Right atrium auricular region (tissue), 2 donors: ENCODE results near the gene NBAS. TPM values are rescaled to one million over a fixed set of nuclear protein-coding genes. Genes with fewer than 3 reads are reported as not detected.

Experiments used
- DNase-seq: peaks from one replicate; pipeline ENCODE4 v3.0.0-alpha.2; 2019; ENCODE audit warnings: low spot score
- H3K27ac ChIP-seq, 2 donors: fragments of 200-600 bp; sonication (generic); 1 replicate in 1 of 2; 2 replicates in 1 of 2; pipeline ENCODE4 v1.5.1; 2016 to 2019
- H3K27me3 ChIP-seq, 2 donors: fragments of 200-600 bp; sonication (generic); one replicate each; pipeline versions ENCODE4 v1.5.1 to v1.6.0; 2017 to 2019
- H3K36me3 ChIP-seq: fragments of 200-600 bp; sonication (generic); one replicate; pipeline ENCODE4 v1.5.1; 2016
- H3K4me1 ChIP-seq, 2 donors: fragments of 200-600 bp; sonication (generic); one replicate each; pipeline versions ENCODE4 v1.5.1 to v1.6.0; 2017 to 2019
- H3K4me3 ChIP-seq, 2 donors: fragments of 200-600 bp; sonication (generic); 1 replicate in 1 of 2; 2 replicates in 1 of 2; pipeline ENCODE4 v1.5.1; 2017 to 2019; ENCODE audit warnings: mild to moderate bottlenecking in 1 of 2, moderate library complexity in 1 of 2
- H3K9me3 ChIP-seq, 2 donors: fragments of 200-600 bp; sonication (generic); one replicate each; pipeline ENCODE4 v1.5.1; 2019
- CTCF ChIP-seq, 2 donors: fragments of 200-600 bp; sonication (generic); IDR thresholded peaks; one replicate each; pipeline ENCODE4 v1.5.1; 2019; ENCODE audit warnings: antibody characterized with exemption in 2 of 2
- total RNA-seq, 2 donors: library from RNA; depleted of rRNA; stranded (reverse); fragments of >200 nt; gene quantifications; one replicate each; pipeline ENCODE4 v1.1.0, GENCODE V29; 2016

Gene NBAS
- total RNA-seq, 2 donors from 2014 or later, result 31.1 to 39.1 TPM

- no peak for TF ChIP-seq CTCF (IDR thresholded peaks at IDR 0.05)
- H3K4me1 ChIP-seq, result no peaks in the 10 kb centered on the region
- H3K36me3 ChIP-seq, result peaks cover 13% of the 10 kb centered on the region
- H3K27me3 ChIP-seq, result no peaks in the 10 kb centered on the region
- H3K9me3 ChIP-seq, result no peaks in the 10 kb centered on the region
- no peak overlapping the region for H3K27ac ChIP-seq
- DNase-seq, result no peak
- H3K4me3 ChIP-seq, result no peak overlapping the region
These were observed 288.2 kb downstream of the NBAS start for GRCh38 chr2:15272942-15273341.

- H3K9me3 ChIP-seq, result no peaks in the 10 kb centered on the region
- H3K4me3 ChIP-seq, result no peak overlapping the region
- no peaks in the 10 kb centered on the region for H3K4me1 ChIP-seq
- peaks cover 13% of the 10 kb centered on the region for H3K36me3 ChIP-seq
- TF ChIP-seq CTCF (IDR thresholded peaks at IDR 0.05), result no peak
- no peak for DNase-seq
- no peaks in the 10 kb centered on the region for H3K27me3 ChIP-seq
- H3K27ac ChIP-seq, result no peak overlapping the region
These were observed 289.1 kb downstream of the NBAS start for GRCh38 chr2:15271941-15272542.

- Histone ChIP-seq H3K4me1 (no peaks in the 10 kb centered on the region), H3K36me3 (peaks cover 9% of the 10 kb centered on the region), H3K27me3 (no peaks in the 10 kb centered on the region), H3K4me3 (no peak overlapping the region), H3K27ac (no peak overlapping the region), H3K9me3 (no peaks in the 10 kb centered on the region)
- TF ChIP-seq CTCF (IDR thresholded peaks at IDR 0.05), result no peak
- DNase-seq, result no peak
These were observed 289.9 kb downstream of the NBAS start for GRCh38 chr2:15271276-15271675.

- DNase-seq, result no peak
- TF ChIP-seq CTCF (IDR thresholded peaks at IDR 0.05), result no peak
- no peak overlapping the region for H3K4me3 ChIP-seq
- no peaks in the 10 kb centered on the region for H3K4me1 ChIP-seq
- H3K9me3 ChIP-seq, result no peaks in the 10 kb centered on the region
- no peak overlapping the region for H3K27ac ChIP-seq
- H3K27me3 ChIP-seq, result no peaks in the 10 kb centered on the region
- H3K36me3 ChIP-seq, result peaks cover 4% of the 10 kb centered on the region
These were observed 292.1 kb downstream of the NBAS start for GRCh38 chr2:15269043-15269442.

- no peak for TF ChIP-seq CTCF (IDR thresholded peaks at IDR 0.05)
- H3K4me1 ChIP-seq, result no peaks in the 10 kb centered on the region
- no peak overlapping the region for H3K4me3 ChIP-seq
- DNase-seq, result no peak
- peaks cover 4% of the 10 kb centered on the region for H3K36me3 ChIP-seq
- no peak overlapping the region for H3K27ac ChIP-seq
- H3K9me3 ChIP-seq, result no peaks in the 10 kb centered on the region
- no peaks in the 10 kb centered on the region for H3K27me3 ChIP-seq
These were observed 295.2 kb downstream of the NBAS start for GRCh38 chr2:15265889-15266288.
